Umbilical cord (tissue), 2 donors: Measurements from ENCODE around the gene SERPINA12. TPM values are rescaled to one million over a fixed set of nuclear protein-coding genes. Genes with fewer than 3 reads are reported as not detected.

ENCODE experiments used
- DNase-seq: peaks from one replicate; pipeline ENCODE4 v3.0.0-alpha.2; 2015; ENCODE audit warnings: low spot score
- total RNA-seq: library from RNA; depleted of rRNA; stranded (reverse); fragments of >200 nt; gene quantifications from one replicate; pipeline ENCODE4 v1.2.3, GENCODE V29; 2014; ENCODE audit warnings: low replicate concordance; ENCODE audit not compliant: insufficient read depth

The SERPINA12 gene
- total RNA-seq, 1 donor from 2014 or later: not detected

- no peak for DNase-seq
These were observed 42.4 kb downstream of the SERPINA12 start for GRCh38 chr14:94466706-94467370.

GRCh38 chr14:94465042-94465441 lies 44.2 kb downstream of the SERPINA12 start:
- no peak for DNase-seq

GRCh38 chr14:94464290-94464689 lies 45.0 kb downstream of the SERPINA12 start:
- DNase-seq: no peak

- no peak for DNase-seq
These were observed 46.3 kb downstream of the SERPINA12 start for GRCh38 chr14:94462763-94463572.

GRCh38 chr14:94462219-94462551 lies 47.1 kb downstream of the SERPINA12 start:
- no peak for DNase-seq

GRCh38 chr14:94461526-94462218 lies 47.6 kb downstream of the SERPINA12 start:
- DNase-seq: no peak

- DNase-seq: no peak
These were observed 48.4 kb downstream of the SERPINA12 start for GRCh38 chr14:94460631-94461416.

- no peak for DNase-seq
These were observed 50.6 kb downstream of the SERPINA12 start for GRCh38 chr14:94458558-94459205.

GRCh38 chr14:94458096-94458495 lies 51.2 kb downstream of the SERPINA12 start:
- no peak for DNase-seq

GRCh38 chr14:94455928-94456327 lies 53.3 kb downstream of the SERPINA12 start:
- no peak for DNase-seq

- no peak for DNase-seq
These were observed 57.4 kb downstream of the SERPINA12 start for GRCh38 chr14:94451826-94452225.

GRCh38 chr14:94451091-94451771 lies 58.0 kb downstream of the SERPINA12 start:
- DNase-seq: no peak

GRCh38 chr14:94450722-94451090 lies 58.6 kb downstream of the SERPINA12 start:
- no peak for DNase-seq

- no peak for DNase-seq
These were observed 59.3 kb downstream of the SERPINA12 start for GRCh38 chr14:94449930-94450329.

- DNase-seq: peak; percentile 3
These were observed 61.0 kb downstream of the SERPINA12 start for GRCh38 chr14:94448071-94448808.

- no peak for DNase-seq
These were observed 62.1 kb downstream of the SERPINA12 start for GRCh38 chr14:94447206-94447605.

- DNase-seq: no peak
These were observed 63.1 kb downstream of the SERPINA12 start for GRCh38 chr14:94446126-94446525.

- no peak for DNase-seq
These were observed 64.3 kb downstream of the SERPINA12 start for GRCh38 chr14:94445003-94445402.

GRCh38 chr14:94441531-94442205 lies 67.6 kb downstream of the SERPINA12 start:
- no peak for DNase-seq
